ENCODE results near the gene CNOT6.
"Not testable (repeated sequence)": the region's sequence is repeated elsewhere in the genome, so short reads cannot be mapped to it uniquely, and the experiment has no call there.

The CNOT6 gene

GRCh38 chr5:180527659-180528058 lies 33.5 kb downstream of the CNOT6 start:
- H3K9me3 ChIP-seq (ENCODE audit: insufficient read depth, low read length), result no peaks in the 10 kb centered on the region
- peaks cover 13% of the 10 kb centered on the region; the same call in 1 of the 2 replicates for H3K36me3 ChIP-seq (ENCODE audit: low read length)
- H2AFZ ChIP-seq (ENCODE audit: low read depth, low read length, severe bottlenecking), result no peak overlapping the region
- no peak overlapping the region for H3K9ac ChIP-seq (ENCODE audit: low read length)
- H3F3A ChIP-seq (ENCODE audit: insufficient read depth), result peaks cover 6% of the 10 kb centered on the region; the same call in 1 of the 2 replicates
- H3K27me3 ChIP-seq (ENCODE audit: low read length), result no peaks in the 10 kb centered on the region
- no peak for TF ChIP-seq EZH2phosphoT487 (conservative IDR thresholded peaks at IDR 0.05; ENCODE audit: low read length)
- TF ChIP-seq CTCF (IDR thresholded peaks at IDR 0.05; ENCODE audit: insufficient read depth, low read length, poor library complexity, severe bottlenecking), result no peak
- no peak overlapping the region for H3K4me3 ChIP-seq (ENCODE audit: insufficient read depth, low read length, poor library complexity, severe bottlenecking)
- peaks cover 20% of the 10 kb centered on the region; the same call in 1 of the 2 replicates for H4K20me1 ChIP-seq (ENCODE audit: low read depth, low read length)
- no peak overlapping the region for H3K27ac ChIP-seq (ENCODE audit: low read depth, low read length)
- H3K9me2 ChIP-seq (replicated peaks; ENCODE audit: insufficient read depth, low read length), result no peaks in the 10 kb centered on the region
- H3K4me2 ChIP-seq (ENCODE audit: low read depth, low read length, poor library complexity, severe bottlenecking), result no peak overlapping the region
- H3K79me2 ChIP-seq (ENCODE audit: insufficient read depth, low read length), result peaks cover 62% of the 10 kb centered on the region

- not testable (repeated sequence) for H3K9me2 ChIP-seq (replicated peaks; ENCODE audit: insufficient read depth, low read length); H3K27ac ChIP-seq (ENCODE audit: low read depth, low read length); H3K9ac ChIP-seq (ENCODE audit: low read length); H2AFZ ChIP-seq (ENCODE audit: low read depth, low read length, severe bottlenecking); H3F3A ChIP-seq (ENCODE audit: insufficient read depth); H3K4me2 ChIP-seq (ENCODE audit: low read depth, low read length, poor library complexity, severe bottlenecking); H3K9me3 ChIP-seq (ENCODE audit: insufficient read depth, low read length); H3K4me3 ChIP-seq (ENCODE audit: insufficient read depth, low read length, poor library complexity, severe bottlenecking); H3K27me3 ChIP-seq (ENCODE audit: low read length); H4K20me1 ChIP-seq (ENCODE audit: low read depth, low read length)
- peaks cover 13% of the 10 kb centered on the region; the same call in 1 of the 2 replicates for H3K36me3 ChIP-seq (ENCODE audit: low read length)
- peaks cover 27% of the 10 kb centered on the region for H3K79me2 ChIP-seq (ENCODE audit: insufficient read depth, low read length)
Measured at GRCh38 chr5:180531036-180531585, 36.9 kb downstream of the CNOT6 start.

- Histone ChIP-seq H4K20me1 (ENCODE audit: low read depth, low read length) (peaks cover 4% of the 10 kb centered on the region; the same call in 1 of the 2 replicates), H3K9me2 (replicated peaks; ENCODE audit: insufficient read depth, low read length) (no peaks in the 10 kb centered on the region), H3K9ac (ENCODE audit: low read length) (no peak overlapping the region), H3K4me3 (ENCODE audit: insufficient read depth, low read length, poor library complexity, severe bottlenecking) (no peak overlapping the region), H3K36me3 (ENCODE audit: low read length) (peaks cover 17% of the 10 kb centered on the region; the same call in 1 of the 2 replicates), H3K27ac (ENCODE audit: low read depth, low read length) (no peak overlapping the region), H3F3A (ENCODE audit: insufficient read depth) (no peaks in the 10 kb centered on the region; the same call in 1 of the 2 replicates), H3K79me2 (ENCODE audit: insufficient read depth, low read length) (peaks cover 26% of the 10 kb centered on the region), H3K27me3 (ENCODE audit: low read length) (no peaks in the 10 kb centered on the region), H3K9me3 (ENCODE audit: insufficient read depth, low read length) (no peaks in the 10 kb centered on the region), H2AFZ (ENCODE audit: low read depth, low read length, severe bottlenecking) (no peak overlapping the region), H3K4me2 (ENCODE audit: low read depth, low read length, poor library complexity, severe bottlenecking) (no peak overlapping the region)
- no peak for TF ChIP-seq CTCF (IDR thresholded peaks at IDR 0.05; ENCODE audit: insufficient read depth, low read length, poor library complexity, severe bottlenecking)
- TF ChIP-seq EZH2phosphoT487 (conservative IDR thresholded peaks at IDR 0.05; ENCODE audit: low read length), result no peak
Measured at GRCh38 chr5:180532268-180532667, 38.1 kb downstream of the CNOT6 start.

GRCh38 chr5:180533845-180534244 lies 39.7 kb downstream of the CNOT6 start:
- no peak overlapping the region for H3K4me3 ChIP-seq (ENCODE audit: insufficient read depth, low read length, poor library complexity, severe bottlenecking)
- no peak overlapping the region for H2AFZ ChIP-seq (ENCODE audit: low read depth, low read length, severe bottlenecking)
- no peak overlapping the region for H3K27ac ChIP-seq (ENCODE audit: low read depth, low read length)
- no peaks in the 10 kb centered on the region for H3K9me3 ChIP-seq (ENCODE audit: insufficient read depth, low read length)
- peaks cover 8% of the 10 kb centered on the region; the same call in 1 of the 2 replicates for H4K20me1 ChIP-seq (ENCODE audit: low read depth, low read length)
- H3K9me2 ChIP-seq (replicated peaks; ENCODE audit: insufficient read depth, low read length), result no peaks in the 10 kb centered on the region
- H3K79me2 ChIP-seq (ENCODE audit: insufficient read depth, low read length), result peaks cover 21% of the 10 kb centered on the region
- H3K9ac ChIP-seq (ENCODE audit: low read length), result no peak overlapping the region
- no peak for TF ChIP-seq EZH2phosphoT487 (conservative IDR thresholded peaks at IDR 0.05; ENCODE audit: low read length)
- no peak for TF ChIP-seq CTCF (IDR thresholded peaks at IDR 0.05; ENCODE audit: insufficient read depth, low read length, poor library complexity, severe bottlenecking)
- no peaks in the 10 kb centered on the region; the same call in 1 of the 2 replicates for H3F3A ChIP-seq (ENCODE audit: insufficient read depth)
- H3K4me2 ChIP-seq (ENCODE audit: low read depth, low read length, poor library complexity, severe bottlenecking), result no peak overlapping the region
- H3K27me3 ChIP-seq (ENCODE audit: low read length), result no peaks in the 10 kb centered on the region
- H3K36me3 ChIP-seq (ENCODE audit: low read length), result peaks cover 17% of the 10 kb centered on the region; the same call in 1 of the 2 replicates
